ENCODE results near the gene GZMM.

The GZMM gene

DNA sequence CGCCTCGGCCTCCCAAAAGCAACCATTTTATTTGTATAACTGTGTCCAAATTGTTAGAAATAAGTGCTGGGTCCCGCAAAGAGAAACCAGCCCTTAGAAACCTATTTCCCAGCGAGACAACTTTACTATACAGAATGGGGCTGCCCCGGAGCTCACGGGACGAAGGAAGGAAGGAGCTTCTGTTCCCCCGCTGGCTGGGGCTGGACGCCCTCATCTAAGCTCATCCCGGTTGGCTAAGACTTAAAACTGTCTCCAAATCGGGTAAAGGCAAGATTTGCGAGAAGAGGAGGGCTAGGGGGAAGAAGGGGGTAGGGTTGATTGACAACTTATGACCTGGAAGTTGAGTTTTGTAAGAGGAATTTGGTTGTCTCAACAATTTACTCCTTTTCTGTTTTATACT lies 16.3 kb downstream of the GZMM start:
- H3K27ac ChIP-seq: no peak overlapping the region
- no peak for TF ChIP-seq ZFX (IDR thresholded peaks at IDR 0.05)
- TF ChIP-seq, protein P1, sequence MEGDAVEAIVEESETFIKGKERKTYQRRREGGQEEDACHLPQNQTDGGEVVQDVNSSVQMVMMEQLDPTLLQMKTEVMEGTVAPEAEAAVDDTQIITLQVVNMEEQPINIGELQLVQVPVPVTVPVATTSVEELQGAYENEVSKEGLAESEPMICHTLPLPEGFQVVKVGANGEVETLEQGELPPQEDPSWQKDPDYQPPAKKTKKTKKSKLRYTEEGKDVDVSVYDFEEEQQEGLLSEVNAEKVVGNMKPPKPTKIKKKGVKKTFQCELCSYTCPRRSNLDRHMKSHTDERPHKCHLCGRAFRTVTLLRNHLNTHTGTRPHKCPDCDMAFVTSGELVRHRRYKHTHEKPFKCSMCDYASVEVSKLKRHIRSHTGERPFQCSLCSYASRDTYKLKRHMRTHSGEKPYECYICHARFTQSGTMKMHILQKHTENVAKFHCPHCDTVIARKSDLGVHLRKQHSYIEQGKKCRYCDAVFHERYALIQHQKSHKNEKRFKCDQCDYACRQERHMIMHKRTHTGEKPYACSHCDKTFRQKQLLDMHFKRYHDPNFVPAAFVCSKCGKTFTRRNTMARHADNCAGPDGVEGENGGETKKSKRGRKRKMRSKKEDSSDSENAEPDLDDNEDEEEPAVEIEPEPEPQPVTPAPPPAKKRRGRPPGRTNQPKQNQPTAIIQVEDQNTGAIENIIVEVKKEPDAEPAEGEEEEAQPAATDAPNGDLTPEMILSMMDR (conservative IDR thresholded peaks at IDR 0.05): no peak

DNA sequence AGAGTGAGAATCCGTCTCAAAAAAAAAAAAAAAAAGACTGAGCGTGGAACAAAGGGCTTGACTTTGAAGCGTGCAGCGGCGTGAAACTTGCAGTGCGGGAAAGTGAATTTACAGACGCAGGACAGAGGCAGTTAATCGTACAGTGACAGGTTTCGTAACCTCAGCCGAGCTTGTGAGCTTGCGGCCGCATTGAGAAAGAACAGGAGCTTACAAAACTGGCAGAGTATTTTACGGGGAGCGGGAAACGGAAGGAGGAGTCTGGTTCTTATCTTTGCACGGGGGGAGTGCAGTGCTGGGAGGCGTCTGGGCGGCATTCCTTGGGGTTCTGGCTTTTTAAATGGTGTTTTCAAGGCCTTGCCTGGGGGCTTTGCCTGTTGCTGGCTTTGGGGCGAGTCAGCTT lies 22.6 kb downstream of the GZMM start:
- no peak for TF ChIP-seq ZFX (IDR thresholded peaks at IDR 0.05)
- TF ChIP-seq, protein P1 (conservative IDR thresholded peaks at IDR 0.05): no peak
- H3K27ac ChIP-seq: no peak overlapping the region

DNA sequence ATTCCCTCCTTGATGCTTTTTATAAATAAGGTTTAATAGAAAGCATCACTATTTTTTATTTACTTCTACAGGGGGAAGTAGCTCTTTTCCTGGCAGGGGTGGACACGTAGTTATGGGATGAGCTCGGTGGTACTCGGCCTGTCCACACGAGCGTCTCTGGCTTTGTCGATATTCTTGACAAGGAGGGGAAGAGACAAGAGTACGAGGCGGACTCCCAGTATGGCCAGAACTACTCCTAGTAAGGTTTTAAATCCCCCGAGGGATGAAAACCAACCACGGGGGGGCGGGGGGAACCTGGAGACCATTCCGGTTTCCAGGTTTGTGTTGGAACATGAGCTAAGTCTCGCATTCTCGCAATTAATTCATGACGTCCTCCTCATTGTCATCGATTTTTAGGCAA lies 23.0 kb downstream of the GZMM start:
- TF ChIP-seq, protein P1 (conservative IDR thresholded peaks at IDR 0.05): no peak
- TF ChIP-seq ZFX (IDR thresholded peaks at IDR 0.05): no peak
- H3K27ac ChIP-seq: no peak overlapping the region

DNA sequence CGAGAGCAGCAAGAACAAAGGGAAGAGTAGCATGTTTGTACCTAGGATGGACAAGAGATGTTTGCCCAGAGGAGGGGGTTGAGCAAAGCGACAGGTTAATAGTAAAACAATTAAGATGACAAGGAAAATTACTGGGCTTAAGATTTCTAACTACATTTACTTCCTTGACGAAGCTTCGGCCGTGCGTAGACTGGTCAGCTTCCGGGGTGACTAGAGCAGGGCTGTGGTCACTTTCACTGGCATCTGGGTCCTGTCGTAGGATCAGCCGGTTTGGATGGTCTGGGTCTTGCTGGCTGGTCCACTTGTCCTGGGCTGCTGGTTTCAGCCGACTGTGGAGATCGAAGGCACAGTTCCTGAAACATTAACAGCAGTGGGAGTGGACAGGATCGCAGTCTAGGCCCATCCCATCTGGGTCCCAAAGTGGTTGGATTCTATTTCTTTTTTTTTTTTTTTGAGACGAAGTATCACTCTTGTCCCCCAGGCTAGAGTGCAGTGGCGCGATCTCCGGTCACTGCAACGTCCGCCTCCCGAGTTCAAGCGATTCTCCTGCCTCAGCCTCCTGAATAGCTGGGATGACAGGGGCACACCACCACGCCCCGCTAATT lies 23.5 kb downstream of the GZMM start:
- H3K27ac ChIP-seq: no peak overlapping the region
- TF ChIP-seq, protein P1 (conservative IDR thresholded peaks at IDR 0.05): no peak
- no peak for TF ChIP-seq ZFX (IDR thresholded peaks at IDR 0.05)

DNA sequence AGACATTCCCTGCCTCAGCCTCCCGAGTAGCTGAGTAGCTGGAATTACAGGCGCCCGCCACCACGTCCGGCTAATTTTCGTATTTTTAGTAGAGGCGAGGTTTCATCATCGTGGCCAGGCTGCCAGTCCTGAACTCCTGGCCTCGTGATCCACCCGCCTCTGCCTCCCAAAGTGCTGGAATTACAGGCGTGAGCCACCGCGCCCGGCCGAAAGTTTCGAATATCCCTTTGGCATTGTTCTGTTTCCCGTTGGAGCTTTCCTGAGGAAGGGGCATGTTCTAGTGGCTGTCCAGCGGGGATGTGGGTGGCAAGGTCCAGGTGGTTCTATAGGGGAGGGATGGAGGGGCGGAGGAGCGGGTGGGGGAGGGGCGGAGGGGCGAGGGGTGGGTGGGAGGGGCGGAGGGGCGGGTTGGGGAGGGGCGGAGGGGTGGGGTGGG lies 26.4 kb downstream of the GZMM start:
- no peak for TF ChIP-seq ZFX (IDR thresholded peaks at IDR 0.05)
- TF ChIP-seq, protein P1 (conservative IDR thresholded peaks at IDR 0.05): no peak
- peak overlapping the region; percentile 37 for H3K27ac ChIP-seq

DNA sequence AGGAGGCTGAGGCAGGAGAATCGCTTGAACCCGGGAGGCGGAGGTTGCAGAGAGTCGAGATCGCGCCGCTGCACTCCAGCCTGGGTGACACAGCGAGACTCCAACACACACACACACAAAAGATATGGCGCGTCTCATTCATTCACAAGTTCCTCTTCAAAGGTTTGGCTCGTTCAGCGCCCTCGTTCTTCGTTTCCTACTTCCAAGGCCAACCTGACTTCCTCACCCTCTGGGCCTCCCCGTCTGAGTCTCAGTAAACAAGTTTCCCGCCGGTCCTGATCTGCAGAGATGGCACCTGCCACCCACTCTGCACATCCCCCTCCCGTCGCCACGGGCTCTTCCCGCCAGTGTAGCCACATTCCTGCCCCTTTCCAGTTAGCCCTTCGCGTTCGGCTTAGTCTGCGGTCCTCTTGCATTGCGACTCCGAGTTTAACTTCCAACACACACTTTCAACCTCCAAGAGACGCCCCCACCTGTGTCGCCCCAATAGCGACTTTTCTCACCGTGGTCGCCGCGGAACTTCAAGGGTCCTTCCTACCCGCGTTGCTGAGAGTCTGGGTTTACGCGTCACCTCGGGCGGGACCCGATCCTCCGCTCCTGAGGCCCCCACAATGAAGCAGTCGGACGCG lies 27.2 kb downstream of the GZMM start:
- TF ChIP-seq, protein P1 (conservative IDR thresholded peaks at IDR 0.05): no peak
- TF ChIP-seq ZFX (IDR thresholded peaks at IDR 0.05): no peak
- H3K27ac ChIP-seq: peak overlapping the region; percentile 95

DNA sequence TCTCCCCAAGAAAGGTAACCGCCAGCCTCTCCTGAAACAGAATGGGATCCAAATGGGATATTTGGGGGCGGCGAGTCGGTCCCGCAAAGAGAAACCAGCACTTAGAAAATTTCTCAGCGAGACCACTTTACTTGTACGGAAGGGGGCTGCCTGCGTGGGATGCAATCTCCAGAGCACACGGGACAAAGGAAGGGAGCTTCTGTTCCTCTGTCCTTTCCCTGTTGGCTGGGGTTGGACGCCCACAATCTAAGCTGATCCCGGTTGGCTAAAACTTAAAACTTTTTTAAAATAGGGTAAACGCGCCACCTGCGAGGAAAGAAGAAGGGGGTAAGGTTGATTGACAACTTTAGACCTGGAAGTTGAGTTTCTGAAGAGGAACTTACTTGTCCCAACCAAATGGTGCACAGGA lies 27.7 kb downstream of the GZMM start:
- TF ChIP-seq, protein P1 (conservative IDR thresholded peaks at IDR 0.05): no peak
- TF ChIP-seq ZFX (IDR thresholded peaks at IDR 0.05): no peak
- peak overlapping the region; percentile 95 for H3K27ac ChIP-seq
